MM.1S (cell line): ENCODE data around the gene STEAP1B.
"Not testable (repeated sequence)": the region's sequence is repeated elsewhere in the genome, so short reads cannot be mapped to it uniquely, and the experiment has no call there.

ENCODE experiments used
- DNase-seq: peaks from one replicate; pipeline ENCODE4 v3.0.0-alpha.2; 2015
- H2AFZ ChIP-seq: fragments of 300-600 bp; sonication (generic); 2 replicates; pipeline ENCODE4 v1.6.0; 2016; ENCODE audit warnings: antibody characterized with exemption, low read length
- H3F3A ChIP-seq: fragments of 300-600 bp; sonication (generic); 2 replicates; pipeline ENCODE4 v1.6.1; 2016; ENCODE audit warnings: mild to moderate bottlenecking, antibody characterized with exemption, low read length, moderate library complexity, mixed read lengths; ENCODE audit not compliant: insufficient read depth
- H3K27ac ChIP-seq: fragments of 300-600 bp; sonication (generic); 2 replicates; pipeline ENCODE4 v1.5.1; 2016; ENCODE audit warnings: mild to moderate bottlenecking, low read length
- H3K27me3 ChIP-seq: fragments of 300-600 bp; sonication (generic); replicated peaks from 2 replicates; pipeline ENCODE4 v1.6.0; 2016; ENCODE audit warnings: low read length; ENCODE audit not compliant: insufficient read depth
- H3K36me3 ChIP-seq: fragments of 300-600 bp; sonication (generic); replicated peaks from 2 replicates; pipeline ENCODE4 v1.6.1; 2016; ENCODE audit warnings: mild to moderate bottlenecking, low read length, mixed read lengths; ENCODE audit not compliant: insufficient read depth
- H3K4me1 ChIP-seq: fragments of 300-600 bp; sonication (generic); 2 replicates; pipeline ENCODE4 v1.6.1; 2016; ENCODE audit warnings: low read length, mixed read lengths
- H3K4me2 ChIP-seq: fragments of 300-600 bp; sonication (generic); 2 replicates; pipeline ENCODE4 v1.6.0; 2016; ENCODE audit warnings: low read depth, low read length
- H3K4me3 ChIP-seq: fragments of 300-600 bp; sonication (generic); 2 replicates; pipeline ENCODE4 v1.5.1; 2016; ENCODE audit warnings: low read length, mixed read lengths
- H3K79me2 ChIP-seq: fragments of 300-600 bp; sonication (generic); 2 replicates; pipeline ENCODE4 v1.6.1; 2016; ENCODE audit warnings: mixed run types, low read length, mixed read lengths
- H3K9ac ChIP-seq: fragments of 300-600 bp; sonication (generic); 2 replicates; pipeline ENCODE4 v1.6.1; 2016; ENCODE audit warnings: low read length, mixed read lengths
- H3K9me2 ChIP-seq: fragments of 300-600 bp; sonication (generic); replicated peaks from 2 replicates; pipeline ENCODE4 v1.6.1; 2016; ENCODE audit warnings: mild to moderate bottlenecking, low read length, mixed read lengths; ENCODE audit not compliant: insufficient read depth
- H3K9me3 ChIP-seq: fragments of 300-600 bp; sonication (generic); replicated peaks from 2 replicates; pipeline ENCODE4 v1.6.1; 2016; ENCODE audit warnings: mild to moderate bottlenecking, low read length, mixed read lengths; ENCODE audit not compliant: insufficient read depth
- H4K20me1 ChIP-seq: fragments of 300-600 bp; sonication (generic); 2 replicates; pipeline ENCODE4 v1.6.1; 2016; ENCODE audit warnings: mild to moderate bottlenecking, low read length, moderate library complexity, mixed read lengths; ENCODE audit not compliant: insufficient read depth
- EZH2 ChIP-seq: fragments of 300-600 bp; sonication (generic); optimal IDR thresholded peaks from 2 replicates; pipeline ENCODE3; 2017; ENCODE audit warnings: low read depth, mild to moderate bottlenecking, antibody characterized with exemption, low read length, mixed read lengths
- EZH2phosphoT487 ChIP-seq: fragments of 300-600 bp; sonication (generic); IDR thresholded peaks from 2 replicates; pipeline ENCODE4 v1.6.1; 2018; ENCODE audit warnings: antibody characterized with exemption, low read length
- TF ChIP-seq, protein P1 (sequence below): fragments of 300-600 bp; sonication (generic); IDR thresholded peaks from 2 replicates; pipeline ENCODE4 v1.5.1; 2016; ENCODE audit warnings: antibody characterized with exemption, low read length, mixed read lengths

STEAP1B gene

DNA sequence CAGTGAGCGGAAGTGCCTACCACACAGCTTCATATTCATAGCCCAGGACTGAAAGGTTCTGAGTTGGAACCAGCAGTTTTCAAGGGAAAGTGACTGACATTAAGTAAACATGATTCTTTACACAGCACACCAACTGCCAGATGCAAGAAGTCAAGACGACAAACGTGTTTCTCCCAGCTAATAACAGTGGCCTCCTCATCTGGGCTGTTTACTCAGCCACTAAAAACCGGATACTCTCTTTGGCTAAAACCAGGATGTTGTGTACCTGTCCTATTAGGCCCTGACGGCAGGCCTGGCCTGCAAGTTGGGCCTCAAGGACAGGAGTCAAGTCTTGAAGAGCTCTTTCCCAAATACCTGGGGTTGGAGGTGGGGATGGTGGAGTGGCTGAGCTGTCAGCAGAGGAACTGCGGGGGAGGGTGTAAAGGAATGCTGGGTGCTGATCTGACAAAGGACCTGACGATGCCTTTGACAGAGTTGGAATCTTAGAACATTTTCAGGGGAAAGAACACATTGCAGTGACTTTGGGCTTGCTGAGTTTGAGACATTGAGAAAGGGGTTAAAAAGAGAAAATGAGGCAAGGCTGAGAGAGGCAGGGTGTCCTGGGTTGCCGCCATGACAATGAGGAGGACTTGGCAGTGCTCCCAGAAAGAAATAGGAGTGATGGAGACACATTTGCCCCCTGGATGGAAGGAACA lies 57.7 kb downstream of the STEAP1B start:
- H3F3A ChIP-seq = peaks cover 43% of the 10 kb centered on the region
- H2AFZ ChIP-seq = no peak overlapping the region
- H3K79me2 ChIP-seq = no peaks in the 10 kb centered on the region
- no peaks in the 10 kb centered on the region for H3K9me3 ChIP-seq
- no peak for TF ChIP-seq EZH2phosphoT487
- TF ChIP-seq, protein P1, sequence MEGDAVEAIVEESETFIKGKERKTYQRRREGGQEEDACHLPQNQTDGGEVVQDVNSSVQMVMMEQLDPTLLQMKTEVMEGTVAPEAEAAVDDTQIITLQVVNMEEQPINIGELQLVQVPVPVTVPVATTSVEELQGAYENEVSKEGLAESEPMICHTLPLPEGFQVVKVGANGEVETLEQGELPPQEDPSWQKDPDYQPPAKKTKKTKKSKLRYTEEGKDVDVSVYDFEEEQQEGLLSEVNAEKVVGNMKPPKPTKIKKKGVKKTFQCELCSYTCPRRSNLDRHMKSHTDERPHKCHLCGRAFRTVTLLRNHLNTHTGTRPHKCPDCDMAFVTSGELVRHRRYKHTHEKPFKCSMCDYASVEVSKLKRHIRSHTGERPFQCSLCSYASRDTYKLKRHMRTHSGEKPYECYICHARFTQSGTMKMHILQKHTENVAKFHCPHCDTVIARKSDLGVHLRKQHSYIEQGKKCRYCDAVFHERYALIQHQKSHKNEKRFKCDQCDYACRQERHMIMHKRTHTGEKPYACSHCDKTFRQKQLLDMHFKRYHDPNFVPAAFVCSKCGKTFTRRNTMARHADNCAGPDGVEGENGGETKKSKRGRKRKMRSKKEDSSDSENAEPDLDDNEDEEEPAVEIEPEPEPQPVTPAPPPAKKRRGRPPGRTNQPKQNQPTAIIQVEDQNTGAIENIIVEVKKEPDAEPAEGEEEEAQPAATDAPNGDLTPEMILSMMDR = no peak
- TF ChIP-seq EZH2 = no peak
- H3K9ac ChIP-seq = no peak overlapping the region
- H4K20me1 ChIP-seq = no peaks in the 10 kb centered on the region
- no peaks in the 10 kb centered on the region for H3K36me3 ChIP-seq
- no peak overlapping the region for H3K4me2 ChIP-seq
- H3K27me3 ChIP-seq = no peaks in the 10 kb centered on the region
- DNase-seq = no peak
- H3K27ac ChIP-seq = no peak overlapping the region
- no peaks in the 10 kb centered on the region for H3K9me2 ChIP-seq
- H3K4me1 ChIP-seq = peaks cover 67% of the 10 kb centered on the region
- no peak overlapping the region for H3K4me3 ChIP-seq

- TF ChIP-seq, protein P1 = no peak
- TF ChIP-seq EZH2phosphoT487 (no peak), EZH2 (no peak)
- Histone ChIP-seq H3K27me3 (no peaks in the 10 kb centered on the region), H3K36me3 (no peaks in the 10 kb centered on the region), H4K20me1 (no peaks in the 10 kb centered on the region), H3K4me2 (no peak overlapping the region), H3K9me3 (no peaks in the 10 kb centered on the region), H3K4me1 (peaks cover 65% of the 10 kb centered on the region), H3K9ac (no peak overlapping the region), H3K9me2 (no peaks in the 10 kb centered on the region), H3F3A (peaks cover 34% of the 10 kb centered on the region), H2AFZ (no peak overlapping the region), H3K79me2 (no peaks in the 10 kb centered on the region), H3K27ac (no peak overlapping the region), H3K4me3 (no peak overlapping the region)
- DNase-seq = no peak
Observed at GRCh38 chr7:22441157-22441556, 58.8 kb downstream of the STEAP1B start.

DNA sequence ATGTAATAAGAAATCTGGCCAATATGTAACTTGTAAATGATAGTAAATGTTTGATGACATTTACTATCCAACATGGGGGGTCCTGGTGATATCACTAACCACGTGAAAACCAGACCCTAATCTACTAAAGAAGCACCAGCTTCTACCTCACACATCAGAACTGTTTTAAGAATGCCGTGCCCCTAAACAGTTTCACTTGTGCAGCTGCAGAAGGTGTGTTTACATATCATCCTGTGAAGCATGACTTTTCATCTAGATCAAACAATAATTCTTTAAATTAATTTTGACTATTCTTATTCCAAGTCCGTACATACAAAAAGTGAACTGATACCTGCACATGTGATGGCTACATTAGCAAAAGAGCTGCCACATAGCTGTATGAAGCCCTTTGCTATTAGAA lies 61.0 kb downstream of the STEAP1B start:
- peak overlapping the region; percentile 35 for H3K4me2 ChIP-seq

DNA sequence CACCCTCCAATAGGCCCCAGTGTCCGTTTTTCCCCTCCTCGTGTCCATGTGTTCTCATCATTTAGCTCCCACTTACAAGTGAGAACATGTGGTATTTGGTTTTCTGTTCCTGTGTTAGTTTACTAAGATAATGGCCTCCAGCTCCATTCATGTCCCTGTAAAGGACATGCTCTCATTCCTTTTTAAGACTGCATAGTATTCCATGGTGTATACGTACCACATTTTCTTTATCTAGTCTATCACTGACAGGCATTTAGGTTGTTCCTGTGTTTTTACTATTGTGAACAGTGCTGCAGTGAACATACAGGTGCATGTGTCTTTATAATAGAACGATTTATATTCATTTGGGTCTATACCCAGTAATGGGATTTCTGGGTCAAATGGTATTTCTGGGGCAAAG lies 63.4 kb downstream of the STEAP1B start:
- not testable (repeated sequence) for H3K27ac ChIP-seq, H3K9ac ChIP-seq, H3K36me3 ChIP-seq, H3K9me3 ChIP-seq, H3K9me2 ChIP-seq, H4K20me1 ChIP-seq, H3K79me2 ChIP-seq, H3K27me3 ChIP-seq, H3K4me3 ChIP-seq, DNase-seq, H2AFZ ChIP-seq
- Histone ChIP-seq H3F3A (peaks cover 23% of the 10 kb centered on the region), H3K4me2 (peak overlapping the region; percentile 38; the same call in 1 of the 2 replicates), H3K4me1 (peaks cover 52% of the 10 kb centered on the region)

More for the DNA sequence above, 61.0 kb downstream of the STEAP1B start:
- DNase-seq = peak; percentile 73
- no peaks in the 10 kb centered on the region for H3K79me2 ChIP-seq
- H3K27me3 ChIP-seq = no peaks in the 10 kb centered on the region
- peak overlapping the region; percentile 59; the same call in 1 of the 2 replicates for H3K27ac ChIP-seq
- peaks cover 59% of the 10 kb centered on the region for H3K4me1 ChIP-seq
- no peak overlapping the region; the same call in 1 of the 2 replicates for H2AFZ ChIP-seq
- H4K20me1 ChIP-seq = no peaks in the 10 kb centered on the region
- peak overlapping the region; percentile 18; the same call in 1 of the 2 replicates for H3K4me3 ChIP-seq
- TF ChIP-seq EZH2 (no peak), EZH2phosphoT487 (no peak)
- TF ChIP-seq, protein P1 = no peak
- H3K9ac ChIP-seq = peak overlapping the region; percentile 7; the same call in 1 of the 2 replicates
- H3K36me3 ChIP-seq = no peaks in the 10 kb centered on the region
- peaks cover 24% of the 10 kb centered on the region for H3F3A ChIP-seq
- H3K9me3 ChIP-seq = no peaks in the 10 kb centered on the region
- H3K9me2 ChIP-seq = no peaks in the 10 kb centered on the region
